ENCODE results near the gene RASA2. TPM values are rescaled to one million over a fixed set of nuclear protein-coding genes. Genes with fewer than 3 reads are reported as not detected.
A peak's percentile ranks its signal among the peaks of the same experiment; 100 is the strongest.

Gene RASA2
- total and polyA plus RNA-seq, 2 experiments from 2014 or later, result 16.6 to 28.6 TPM

GRCh38 chr3:141557961-141558706, 71.3 kb downstream of the RASA2 start (continued):
- TF ChIP-seq STAT1 (IDR thresholded peaks at IDR 0.05; ENCODE audit: unreplicated experiment) (no peak), CREB1 (CRISPR knock-in tag; IDR thresholded peaks at IDR 0.05; ENCODE audit: low read depth) (no peak), POLR2AphosphoS5 (IDR thresholded peaks at IDR 0.05; ENCODE audit: low read depth) (no peak), REST (IDR thresholded peaks at IDR 0.05; ENCODE audit: unreplicated experiment) (no peak), NANOG (IDR thresholded peaks at IDR 0.05; ENCODE audit: borderline replicate concordance) (no peak)

GRCh38 chr3:141561426-141562034, 74.7 kb downstream of the RASA2 start:
- no peaks in the 10 kb centered on the region for H3K79me2 ChIP-seq (replicated peaks; ENCODE audit: insufficient read depth)
- no peaks in the 10 kb centered on the region for H3K27me3 Mint-ChIP-seq (ENCODE audit: insufficient read depth, low read depth, poor library complexity)
- H3K36me3 Mint-ChIP-seq (ENCODE audit: low read depth), result peaks cover 7% of the 10 kb centered on the region; the same call in 1 of the 3 replicates
- no peaks in the 10 kb centered on the region for H4K20me1 ChIP-seq (replicated peaks; ENCODE audit: insufficient read depth)
- no peak overlapping the region for H2AFZ ChIP-seq
- no peak overlapping the region for H3K4me3 ChIP-seq
- TF ChIP-seq CREB1 (CRISPR knock-in tag; IDR thresholded peaks at IDR 0.05; ENCODE audit: low read depth), result no peak
- TF ChIP-seq EZH2 (IDR thresholded peaks at IDR 0.05; ENCODE audit: low read depth, unreplicated experiment), result no peak
- TF ChIP-seq CTCF (conservative IDR thresholded peaks at IDR 0.05; ENCODE audit: low read depth in 2 of 2), result peak; percentile 82 to 100
- TF ChIP-seq NANOG (IDR thresholded peaks at IDR 0.05; ENCODE audit: borderline replicate concordance), result no peak
- no peak for TF ChIP-seq STAT1 (IDR thresholded peaks at IDR 0.05; ENCODE audit: unreplicated experiment)
- no peak for TF ChIP-seq EZH2phosphoT487 (IDR thresholded peaks at IDR 0.05; ENCODE audit: unreplicated experiment)
- H3K27ac Mint-ChIP-seq, result no peak overlapping the region
- peak; percentile 81 for DNase-seq (ENCODE audit: low spot score)
- no peaks in the 10 kb centered on the region for H3K36me3 ChIP-seq (ENCODE audit: insufficient read depth)
- no peaks in the 10 kb centered on the region for H3F3A ChIP-seq (replicated peaks; ENCODE audit: low read depth)
- no peak overlapping the region for H3K4me2 ChIP-seq
- H3K4me1 ChIP-seq (ENCODE audit: insufficient read depth), result no peaks in the 10 kb centered on the region
- no peak overlapping the region for H3K27ac ChIP-seq (ENCODE audit: low read depth)
- H3K4me1 Mint-ChIP-seq, result no peaks in the 10 kb centered on the region
- no peaks in the 10 kb centered on the region for H3K27me3 ChIP-seq (ENCODE audit: insufficient read depth)
- H3K4me3 Mint-ChIP-seq, result no peak overlapping the region
- no peaks in the 10 kb centered on the region for H3K9me2 ChIP-seq (ENCODE audit: insufficient read depth)
- ATAC-seq, result no peak
- no peaks in the 10 kb centered on the region for H3K9me3 Mint-ChIP-seq

All from GM23338 (cell line).